Measurements from ENCODE around the gene ACOT6.

GRCh38 chr14:73663548-73664212 lies 51.4 kb downstream of the ACOT6 start:
- TF ChIP-seq, protein P1, sequence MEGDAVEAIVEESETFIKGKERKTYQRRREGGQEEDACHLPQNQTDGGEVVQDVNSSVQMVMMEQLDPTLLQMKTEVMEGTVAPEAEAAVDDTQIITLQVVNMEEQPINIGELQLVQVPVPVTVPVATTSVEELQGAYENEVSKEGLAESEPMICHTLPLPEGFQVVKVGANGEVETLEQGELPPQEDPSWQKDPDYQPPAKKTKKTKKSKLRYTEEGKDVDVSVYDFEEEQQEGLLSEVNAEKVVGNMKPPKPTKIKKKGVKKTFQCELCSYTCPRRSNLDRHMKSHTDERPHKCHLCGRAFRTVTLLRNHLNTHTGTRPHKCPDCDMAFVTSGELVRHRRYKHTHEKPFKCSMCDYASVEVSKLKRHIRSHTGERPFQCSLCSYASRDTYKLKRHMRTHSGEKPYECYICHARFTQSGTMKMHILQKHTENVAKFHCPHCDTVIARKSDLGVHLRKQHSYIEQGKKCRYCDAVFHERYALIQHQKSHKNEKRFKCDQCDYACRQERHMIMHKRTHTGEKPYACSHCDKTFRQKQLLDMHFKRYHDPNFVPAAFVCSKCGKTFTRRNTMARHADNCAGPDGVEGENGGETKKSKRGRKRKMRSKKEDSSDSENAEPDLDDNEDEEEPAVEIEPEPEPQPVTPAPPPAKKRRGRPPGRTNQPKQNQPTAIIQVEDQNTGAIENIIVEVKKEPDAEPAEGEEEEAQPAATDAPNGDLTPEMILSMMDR (IDR thresholded peaks at IDR 0.05), result no peak
- TF ChIP-seq POLR2AphosphoS5 (IDR thresholded peaks at IDR 0.05) (no peak), POLR2A (IDR thresholded peaks at IDR 0.05) (no peak)

Data from upper lobe of left lung (tissue), 4 donors.